Measurements from ENCODE around the gene DENND4A. TPM values are rescaled to one million over a fixed set of nuclear protein-coding genes. Genes with fewer than 3 reads are reported as not detected.
"Not testable (repeated sequence)": the region's sequence is repeated elsewhere in the genome, so short reads cannot be mapped to it uniquely, and the experiment has no call there.

The DENND4A gene
- polyA plus RNA-seq, 2 donors = 2.6 to 3.2 TPM

DNA sequence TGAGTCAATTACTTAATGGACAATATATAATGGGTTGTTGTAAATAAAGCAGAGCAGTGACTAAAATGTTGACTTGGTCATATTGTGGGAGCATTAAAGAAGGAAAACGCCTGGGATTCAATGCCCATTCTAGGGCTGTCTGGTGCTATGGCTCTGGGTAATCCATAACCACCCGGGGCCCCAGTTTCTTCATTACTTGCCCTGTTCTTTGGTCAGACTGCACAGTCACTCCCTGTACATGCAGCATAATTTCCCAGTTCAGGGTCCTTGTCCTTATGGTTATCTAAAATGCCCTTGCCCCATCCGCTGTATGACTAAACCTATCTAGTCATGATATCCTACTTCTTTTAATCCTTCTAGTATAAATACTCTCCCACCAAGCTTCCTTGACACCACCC is 27.5 kb upstream of the DENND4A start:
- H3K27me3 ChIP-seq (ENCODE audit: control insufficient read depth in 1 of 2, insufficient read depth in 2 of 2, low read length in 2 of 2) = no peaks in the 10 kb centered on the region
- H3K27ac ChIP-seq (ENCODE audit: low read depth in 2 of 2, low read length in 1 of 2) = no peak overlapping the region

DNA sequence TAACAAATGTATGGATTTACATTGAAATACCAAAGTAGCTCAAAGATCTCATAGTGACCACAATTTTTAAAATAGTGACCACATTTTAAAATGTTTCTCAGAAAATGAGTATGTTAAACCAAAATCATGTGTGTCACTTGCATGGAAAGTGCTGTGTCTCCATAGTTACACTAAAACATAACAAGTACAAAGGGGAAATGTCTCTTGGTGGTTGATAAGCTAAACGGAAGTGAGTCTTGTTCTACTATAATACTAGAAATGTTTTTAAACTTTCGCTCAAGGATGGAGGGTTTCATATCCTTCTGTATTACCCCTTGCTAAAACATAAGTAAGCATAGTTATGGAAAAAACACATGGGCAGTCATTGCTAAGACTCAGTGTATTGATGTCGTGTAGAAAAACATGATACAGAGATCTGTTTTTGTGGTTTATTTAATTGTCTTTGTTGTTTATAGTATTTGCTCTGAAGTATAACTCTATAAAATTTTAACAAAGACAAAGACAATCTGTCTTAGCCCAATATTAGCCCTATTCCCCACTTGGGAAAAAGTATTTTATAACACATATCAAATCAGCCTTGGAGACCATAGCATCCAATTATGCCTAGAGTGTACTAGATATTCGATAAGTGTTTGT is 27.0 kb upstream of the DENND4A start:
- Histone ChIP-seq H3K27me3 (ENCODE audit: control insufficient read depth in 1 of 2, insufficient read depth in 2 of 2, low read length in 2 of 2) (no peaks in the 10 kb centered on the region), H3K27ac (ENCODE audit: low read depth in 2 of 2, low read length in 1 of 2) (no peak overlapping the region), H3K9me3 (ENCODE audit: control insufficient read depth in 2 of 2, insufficient read depth in 1 of 2, low read depth in 1 of 2, low read length in 1 of 2) (no peaks in the 10 kb centered on the region), H3K4me1 (ENCODE audit: control insufficient read depth in 2 of 2, insufficient read depth in 2 of 2, low read length in 1 of 2) (no peaks in the 10 kb centered on the region), H3K4me3 (ENCODE audit: low read depth in 1 of 2, low read length in 2 of 2) (no peak overlapping the region), H3K36me3 (ENCODE audit: control insufficient read depth in 2 of 2, insufficient read depth in 2 of 2, low read length in 1 of 2) (no peaks in the 10 kb centered on the region)
- 55 to 56% methylated on average over 4 of the region's 4 CpGs for whole genome bisulfite sequencing, 2 donors

More for the DNA sequence above, 27.5 kb upstream of the DENND4A start:
- no peaks in the 10 kb centered on the region for H3K4me1 ChIP-seq (ENCODE audit: control insufficient read depth in 2 of 2, insufficient read depth in 2 of 2, low read length in 1 of 2)
- H3K36me3 ChIP-seq (ENCODE audit: control insufficient read depth in 2 of 2, insufficient read depth in 2 of 2, low read length in 1 of 2) = no peaks in the 10 kb centered on the region
- H3K9me3 ChIP-seq (ENCODE audit: control insufficient read depth in 2 of 2, insufficient read depth in 1 of 2, low read depth in 1 of 2, low read length in 1 of 2) = no peaks in the 10 kb centered on the region
- H3K4me3 ChIP-seq (ENCODE audit: low read depth in 1 of 2, low read length in 2 of 2) = no peak overlapping the region
- 87 to 90% methylated on average over 3 of the region's 3 CpGs for WGBS, 2 donors

DNA sequence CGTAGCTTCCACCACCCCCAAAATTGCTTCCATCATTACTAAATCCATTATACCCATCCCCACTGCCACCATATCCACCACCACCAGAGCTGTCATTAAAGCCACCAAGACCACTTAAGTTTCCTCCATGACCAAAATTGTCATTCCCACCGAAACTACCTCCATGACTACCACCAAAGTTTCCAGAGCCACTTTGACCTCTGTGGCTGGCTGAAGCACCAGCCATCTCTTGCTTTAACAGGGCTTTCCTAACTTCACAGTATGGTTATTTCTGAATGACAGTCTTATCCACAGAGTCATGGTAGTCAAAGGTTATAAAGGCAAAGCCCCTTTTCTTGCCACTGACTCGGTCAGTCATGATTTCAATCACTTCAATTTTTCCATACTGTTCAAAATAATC is 24.3 kb upstream of the DENND4A start:
- Histone ChIP-seq H3K27me3 (ENCODE audit: control insufficient read depth in 1 of 2, insufficient read depth in 2 of 2, low read length in 2 of 2) (no peaks in the 10 kb centered on the region), H3K4me3 (ENCODE audit: low read depth in 1 of 2, low read length in 2 of 2) (no peak overlapping the region), H3K27ac (ENCODE audit: low read depth in 2 of 2, low read length in 1 of 2) (no peak overlapping the region), H3K4me1 (ENCODE audit: control insufficient read depth in 2 of 2, insufficient read depth in 2 of 2, low read length in 1 of 2) (no peaks in the 10 kb centered on the region), H3K36me3 (ENCODE audit: control insufficient read depth in 2 of 2, insufficient read depth in 2 of 2, low read length in 1 of 2) (no peaks in the 10 kb centered on the region), H3K9me3 (ENCODE audit: control insufficient read depth in 2 of 2, insufficient read depth in 1 of 2, low read depth in 1 of 2, low read length in 1 of 2) (no peaks in the 10 kb centered on the region)
- 89 to 94% methylated on average over 3 of the region's 3 CpGs for WGBS, 2 donors

DNA sequence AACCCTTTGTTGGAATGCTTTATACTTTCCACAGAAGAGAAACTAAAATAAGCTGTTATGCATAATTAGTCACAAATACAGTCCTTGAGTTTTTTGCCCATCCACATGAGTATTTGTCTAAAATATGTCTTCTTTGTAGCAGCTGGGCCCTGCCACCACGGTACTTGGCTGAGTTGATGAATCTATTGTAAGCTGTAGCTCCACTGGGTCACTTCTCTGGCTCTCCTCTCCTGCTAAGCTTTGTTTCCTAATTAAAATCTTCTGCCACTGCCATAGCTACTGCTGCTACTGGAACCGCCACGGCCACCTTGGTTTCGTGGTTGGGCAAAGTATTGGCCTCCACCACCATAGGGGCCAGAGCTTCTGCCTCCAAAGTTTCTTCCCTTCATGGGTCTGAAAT is 23.9 kb upstream of the DENND4A start:
- H3K4me3 ChIP-seq (ENCODE audit: low read depth in 1 of 2, low read length in 2 of 2); H3K27ac ChIP-seq (ENCODE audit: low read depth in 2 of 2, low read length in 1 of 2); H3K9me3 ChIP-seq (ENCODE audit: control insufficient read depth in 2 of 2, insufficient read depth in 1 of 2, low read depth in 1 of 2, low read length in 1 of 2); H3K4me1 ChIP-seq (ENCODE audit: control insufficient read depth in 2 of 2, insufficient read depth in 2 of 2, low read length in 1 of 2); H3K36me3 ChIP-seq (ENCODE audit: control insufficient read depth in 2 of 2, insufficient read depth in 2 of 2, low read length in 1 of 2); H3K27me3 ChIP-seq (ENCODE audit: control insufficient read depth in 1 of 2, insufficient read depth in 2 of 2, low read length in 2 of 2): not testable (repeated sequence)
- WGBS, 2 donors = 61 to 77% methylated on average over 4 of the region's 4 CpGs

DNA sequence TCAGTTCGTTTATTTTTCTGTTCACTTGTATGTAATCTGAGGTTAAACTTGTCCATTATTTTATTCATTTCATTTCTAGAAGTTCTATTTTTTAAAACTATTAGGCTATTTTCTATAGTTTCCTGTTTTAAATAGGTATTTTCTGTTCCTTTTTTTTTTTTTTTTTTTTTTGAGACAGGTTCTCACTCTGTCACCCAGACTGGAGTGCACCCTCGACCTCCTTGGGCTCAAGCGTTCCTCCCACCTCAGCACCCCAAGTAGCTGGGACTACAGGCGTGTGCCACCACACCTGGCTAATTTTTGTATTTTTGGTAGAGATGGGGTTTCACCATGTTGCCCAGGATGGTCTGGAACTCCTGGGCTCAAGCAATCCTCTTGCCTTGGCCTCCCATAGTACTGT is 22.2 kb upstream of the DENND4A start:
- not testable (repeated sequence) for H3K36me3 ChIP-seq (ENCODE audit: control insufficient read depth in 2 of 2, insufficient read depth in 2 of 2, low read length in 1 of 2); H3K27ac ChIP-seq (ENCODE audit: low read depth in 2 of 2, low read length in 1 of 2); H3K4me3 ChIP-seq (ENCODE audit: low read depth in 1 of 2, low read length in 2 of 2); H3K9me3 ChIP-seq (ENCODE audit: control insufficient read depth in 2 of 2, insufficient read depth in 1 of 2, low read depth in 1 of 2, low read length in 1 of 2); H3K27me3 ChIP-seq (ENCODE audit: control insufficient read depth in 1 of 2, insufficient read depth in 2 of 2, low read length in 2 of 2); H3K4me1 ChIP-seq (ENCODE audit: control insufficient read depth in 2 of 2, insufficient read depth in 2 of 2, low read length in 1 of 2)
- 70 to 84% methylated on average over 4 of the region's 4 CpGs for WGBS, 2 donors

DNA sequence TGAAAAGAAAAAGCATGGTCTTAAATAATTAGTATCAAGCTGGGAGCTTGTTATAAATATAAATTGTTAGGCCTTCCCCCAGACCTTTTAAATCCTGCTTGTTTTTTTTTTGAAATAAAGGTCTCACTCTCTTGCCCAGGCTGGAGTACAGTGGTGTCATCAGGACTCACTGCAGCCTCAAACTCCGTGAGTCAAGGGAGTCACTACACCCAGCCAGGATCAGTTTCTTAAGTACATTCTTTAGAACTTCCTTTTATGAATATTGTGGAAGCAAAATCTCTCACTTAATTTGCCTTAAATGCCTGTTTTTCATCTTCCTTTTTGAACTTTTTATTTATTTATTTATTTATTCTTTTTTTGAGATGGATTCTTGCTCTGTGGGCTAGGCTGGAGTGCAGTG is 20.8 kb upstream of the DENND4A start:
- WGBS, 2 donors = 89 to 95% methylated on average over 1 of the region's 1 CpG
- no peaks in the 10 kb centered on the region for H3K4me1 ChIP-seq (ENCODE audit: control insufficient read depth in 2 of 2, insufficient read depth in 2 of 2, low read length in 1 of 2)

DNA sequence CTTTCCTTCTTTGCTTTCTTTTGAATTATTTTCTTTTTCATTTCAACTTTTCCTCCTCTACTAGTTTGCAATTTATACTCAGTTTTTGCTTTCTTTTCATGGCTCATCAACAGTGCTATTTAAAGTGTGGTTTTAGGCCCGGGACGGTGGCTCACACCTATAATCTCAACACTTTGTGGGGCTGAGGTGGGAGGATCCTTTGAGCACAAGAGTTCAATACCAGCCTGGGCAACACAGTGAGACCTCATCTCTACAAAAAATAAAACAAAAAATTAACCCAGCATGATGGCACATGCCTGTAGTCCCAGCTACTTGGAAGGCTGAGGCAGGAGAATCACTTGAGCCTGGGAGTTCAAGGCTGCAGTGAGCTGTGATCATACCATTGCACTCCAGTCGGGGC is 20.4 kb upstream of the DENND4A start:
- WGBS, 2 donors = 57 to 77% methylated on average over 3 of the region's 3 CpGs
- Histone ChIP-seq H3K4me3 (ENCODE audit: low read depth in 1 of 2, low read length in 2 of 2) (no peak overlapping the region), H3K27me3 (ENCODE audit: control insufficient read depth in 1 of 2, insufficient read depth in 2 of 2, low read length in 2 of 2) (no peaks in the 10 kb centered on the region), H3K27ac (ENCODE audit: low read depth in 2 of 2, low read length in 1 of 2) (no peak overlapping the region), H3K4me1 (ENCODE audit: control insufficient read depth in 2 of 2, insufficient read depth in 2 of 2, low read length in 1 of 2) (no peaks in the 10 kb centered on the region), H3K36me3 (ENCODE audit: control insufficient read depth in 2 of 2, insufficient read depth in 2 of 2, low read length in 1 of 2) (no peaks in the 10 kb centered on the region), H3K9me3 (ENCODE audit: control insufficient read depth in 2 of 2, insufficient read depth in 1 of 2, low read depth in 1 of 2, low read length in 1 of 2) (no peaks in the 10 kb centered on the region)

More for the DNA sequence above, 20.8 kb upstream of the DENND4A start:
- Histone ChIP-seq H3K4me3 (ENCODE audit: low read depth in 1 of 2, low read length in 2 of 2) (no peak overlapping the region), H3K27ac (ENCODE audit: low read depth in 2 of 2, low read length in 1 of 2) (no peak overlapping the region), H3K27me3 (ENCODE audit: control insufficient read depth in 1 of 2, insufficient read depth in 2 of 2, low read length in 2 of 2) (no peaks in the 10 kb centered on the region), H3K36me3 (ENCODE audit: control insufficient read depth in 2 of 2, insufficient read depth in 2 of 2, low read length in 1 of 2) (no peaks in the 10 kb centered on the region), H3K9me3 (ENCODE audit: control insufficient read depth in 2 of 2, insufficient read depth in 1 of 2, low read depth in 1 of 2, low read length in 1 of 2) (no peaks in the 10 kb centered on the region)

DNA sequence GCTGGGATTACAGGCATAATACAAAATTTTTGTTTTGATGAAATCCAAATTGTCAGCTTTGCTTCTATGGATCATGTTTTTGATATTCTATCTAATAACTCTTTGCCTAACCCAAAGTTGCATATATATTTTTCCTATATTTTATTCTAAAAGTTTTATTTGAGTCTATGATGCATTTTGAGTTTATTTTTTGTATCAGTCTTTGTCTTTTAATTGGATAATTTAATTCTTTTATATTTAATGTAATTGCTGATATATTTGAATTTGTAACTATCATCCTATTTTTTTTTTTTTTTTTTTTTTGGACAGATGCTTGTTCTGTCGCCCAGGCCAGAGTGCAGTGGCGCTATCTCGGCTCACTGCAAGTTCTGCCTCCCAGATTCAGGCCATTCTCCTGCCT is 19.7 kb upstream of the DENND4A start:
- H3K27ac ChIP-seq (ENCODE audit: low read depth in 2 of 2, low read length in 1 of 2) = no peak overlapping the region
- no peak overlapping the region for H3K4me3 ChIP-seq (ENCODE audit: low read depth in 1 of 2, low read length in 2 of 2)
- 100% methylated on average over 3 of the region's 3 CpGs for WGBS, 2 donors
- no peaks in the 10 kb centered on the region for H3K4me1 ChIP-seq (ENCODE audit: control insufficient read depth in 2 of 2, insufficient read depth in 2 of 2, low read length in 1 of 2)
- H3K36me3 ChIP-seq (ENCODE audit: control insufficient read depth in 2 of 2, insufficient read depth in 2 of 2, low read length in 1 of 2) = no peaks in the 10 kb centered on the region
- H3K9me3 ChIP-seq (ENCODE audit: control insufficient read depth in 2 of 2, insufficient read depth in 1 of 2, low read depth in 1 of 2, low read length in 1 of 2) = no peaks in the 10 kb centered on the region
- H3K27me3 ChIP-seq (ENCODE audit: control insufficient read depth in 1 of 2, insufficient read depth in 2 of 2, low read length in 2 of 2) = no peaks in the 10 kb centered on the region

DNA sequence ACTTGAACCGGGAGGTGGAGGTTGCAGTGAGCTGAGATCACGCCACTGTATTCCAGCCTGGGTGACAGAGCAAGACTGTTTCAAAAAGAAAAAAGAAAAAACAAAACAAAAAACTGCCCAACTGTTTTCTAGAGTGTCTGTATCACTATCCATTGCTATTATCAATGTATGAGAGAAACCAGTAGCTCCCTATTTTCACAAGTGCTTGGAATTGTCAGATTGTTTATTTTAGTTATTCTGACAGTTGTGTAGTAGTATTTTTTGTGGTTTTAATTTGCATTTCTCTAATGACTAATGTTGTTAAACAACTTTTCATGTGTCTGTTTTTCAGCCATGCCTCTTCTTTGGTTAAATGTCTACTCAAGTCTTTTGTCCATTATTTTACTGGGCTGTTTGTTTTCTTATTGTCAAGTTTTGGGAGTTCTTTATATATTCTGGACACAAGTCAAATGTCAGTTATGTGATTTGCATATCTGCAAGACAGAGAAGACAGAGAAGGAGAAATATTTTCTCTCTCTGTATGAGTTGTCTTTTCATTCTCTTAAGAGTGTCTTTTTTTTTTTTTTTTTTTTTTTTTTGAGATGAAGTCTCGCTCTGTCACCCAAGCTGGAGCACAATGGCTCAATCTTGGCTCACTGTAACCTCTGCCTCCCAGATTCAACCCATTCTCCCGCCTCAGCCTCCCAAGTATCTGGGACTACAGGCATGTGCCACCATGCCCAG is 19.1 kb upstream of the DENND4A start:
- H3K4me3 ChIP-seq (ENCODE audit: low read depth in 1 of 2, low read length in 2 of 2); H3K27me3 ChIP-seq (ENCODE audit: control insufficient read depth in 1 of 2, insufficient read depth in 2 of 2, low read length in 2 of 2); H3K4me1 ChIP-seq (ENCODE audit: control insufficient read depth in 2 of 2, insufficient read depth in 2 of 2, low read length in 1 of 2); H3K27ac ChIP-seq (ENCODE audit: low read depth in 2 of 2, low read length in 1 of 2); H3K9me3 ChIP-seq (ENCODE audit: control insufficient read depth in 2 of 2, insufficient read depth in 1 of 2, low read depth in 1 of 2, low read length in 1 of 2); H3K36me3 ChIP-seq (ENCODE audit: control insufficient read depth in 2 of 2, insufficient read depth in 2 of 2, low read length in 1 of 2): not testable (repeated sequence)
- WGBS, 2 donors = 95 to 97% methylated on average over 4 of the region's 4 CpGs

DNA sequence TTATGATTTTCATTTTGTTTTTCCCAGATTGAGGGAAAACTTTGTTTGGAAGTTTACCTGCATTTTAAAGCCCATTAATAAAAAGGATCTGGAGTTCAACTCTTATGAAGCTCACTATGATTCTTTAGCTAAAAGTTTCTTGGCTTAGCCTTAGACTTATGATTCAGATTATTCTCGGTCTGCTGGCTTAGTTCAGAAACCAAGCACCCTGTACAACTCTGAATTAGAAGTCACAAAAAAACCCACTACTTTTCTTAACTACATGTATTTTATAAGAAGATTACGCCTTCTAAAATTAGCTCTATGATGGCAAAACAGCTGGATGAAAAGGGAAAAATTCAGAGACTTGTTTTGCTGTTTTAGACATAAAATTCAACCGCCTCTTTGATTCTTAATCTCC is 14.3 kb upstream of the DENND4A start:
- Histone ChIP-seq H3K9me3 (ENCODE audit: control insufficient read depth in 2 of 2, insufficient read depth in 1 of 2, low read depth in 1 of 2, low read length in 1 of 2) (no peaks in the 10 kb centered on the region), H3K27me3 (ENCODE audit: control insufficient read depth in 1 of 2, insufficient read depth in 2 of 2, low read length in 2 of 2) (no peaks in the 10 kb centered on the region), H3K27ac (ENCODE audit: low read depth in 2 of 2, low read length in 1 of 2) (no peak overlapping the region), H3K4me3 (ENCODE audit: low read depth in 1 of 2, low read length in 2 of 2) (no peak overlapping the region), H3K4me1 (ENCODE audit: control insufficient read depth in 2 of 2, insufficient read depth in 2 of 2, low read length in 1 of 2) (no peaks in the 10 kb centered on the region), H3K36me3 (ENCODE audit: control insufficient read depth in 2 of 2, insufficient read depth in 2 of 2, low read length in 1 of 2) (no peaks in the 10 kb centered on the region)
- 64 to 65% methylated on average over 3 of the region's 3 CpGs for WGBS, 2 donors
